Type B pancreatic cell (in vitro differentiated cells): ENCODE measurements around the gene UBE2G1. TPM values are rescaled to one million over a fixed set of nuclear protein-coding genes. Genes with fewer than 3 reads are reported as not detected.
A peak's percentile ranks its signal among the peaks of the same experiment; 100 is the strongest.

ENCODE experiments used
- DNase-seq: peaks from one replicate; pipeline ENCODE4 v3.0.0; 2021; ENCODE audit warnings: mixed read lengths; ENCODE audit not compliant: unreplicated experiment; ENCODE audit errors: extremely low spot score
- H3K27ac Mint-ChIP-seq: 2 replicates; pipeline ENCODE4 v1.8.0; 2021; ENCODE audit warnings: mild to moderate bottlenecking, mixed read lengths
- H3K27me3 Mint-ChIP-seq: 2 replicates; pipeline ENCODE4 v1.8.0; 2021; ENCODE audit warnings: mixed read lengths
- H3K36me3 Mint-ChIP-seq: 2 replicates; pipeline ENCODE4 v1.8.0; 2021; ENCODE audit warnings: mixed read lengths
- H3K4me1 Mint-ChIP-seq: one replicate; pipeline ENCODE4 v1.8.0; 2021; ENCODE audit warnings: mixed read lengths; ENCODE audit not compliant: unreplicated experiment
- H3K4me3 Mint-ChIP-seq: 2 replicates; pipeline ENCODE4 v1.8.0; 2021; ENCODE audit warnings: mild to moderate bottlenecking, mixed read lengths
- H3K9me3 Mint-ChIP-seq: 2 replicates; pipeline ENCODE4 v1.8.0; 2021; ENCODE audit warnings: mixed read lengths
- long read RNA-seq: library from polyadenylated mRNA; unstranded; transcript quantifications from one replicate; pipeline ENCODE4 v2.0.0, GENCODE V29; 2020
- total RNA-seq: library from RNA; stranded (reverse); gene quantifications from 2 replicates; pipeline ENCODE4 v1.2.1, GENCODE V29; 2021; ENCODE audit warnings: low replicate concordance
- TF ChIP-seq, protein P1 (sequence below): fragments of 200-600 bp; sonication (generic); conservative IDR thresholded peaks from 2 replicates; pipeline ENCODE4 v1.5.0; 2021; ENCODE audit warnings: antibody characterized with exemption, mild to moderate bottlenecking

Gene UBE2G1, protein sequence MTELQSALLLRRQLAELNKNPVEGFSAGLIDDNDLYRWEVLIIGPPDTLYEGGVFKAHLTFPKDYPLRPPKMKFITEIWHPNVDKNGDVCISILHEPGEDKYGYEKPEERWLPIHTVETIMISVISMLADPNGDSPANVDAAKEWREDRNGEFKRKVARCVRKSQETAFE
- total RNA-seq: 77.7 and 102 TPM in 2 replicates
- long read RNA-seq, partial matches to known transcripts: 4 of 22 reads
- long read RNA-seq, other reads (novel, unspliced or antisense): 16 of 22 reads

DNA sequence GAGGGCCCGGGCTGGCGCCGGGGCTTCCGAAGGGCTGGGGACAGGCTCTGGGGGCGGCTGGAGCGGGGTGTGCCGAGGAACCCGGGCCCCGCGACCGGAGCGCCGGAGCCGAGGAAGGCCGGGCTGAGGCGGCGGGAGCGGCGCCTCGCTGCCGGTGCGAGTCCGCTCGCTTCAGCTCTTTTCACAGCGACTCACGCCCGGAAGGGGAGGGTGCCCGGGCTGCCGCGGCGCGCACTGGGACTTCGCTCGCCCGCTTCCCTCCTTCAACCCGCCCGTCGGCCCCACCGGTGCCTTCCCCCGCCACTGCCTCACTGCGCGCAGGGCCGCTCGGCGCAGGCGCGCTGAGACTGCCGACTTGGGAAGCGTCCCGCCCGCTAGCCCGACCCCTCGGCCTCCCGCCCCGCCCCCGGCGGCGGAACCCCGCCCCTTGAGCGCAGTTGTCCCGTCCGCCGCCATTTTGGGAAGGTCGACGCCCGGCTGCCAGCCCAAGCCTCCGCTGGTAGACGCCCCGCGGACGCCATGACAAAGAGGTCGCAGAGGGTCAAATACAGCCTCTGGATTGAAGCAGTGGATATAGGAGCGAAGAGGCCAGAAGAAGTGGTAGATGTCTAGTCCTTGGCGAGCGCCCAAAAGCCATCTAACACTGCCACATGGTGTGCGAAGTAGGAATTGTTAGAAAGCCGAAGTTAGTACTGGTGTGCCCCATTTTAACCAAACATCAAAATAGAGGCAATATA is at the start of gene UBE2G1:
TSS of gene UBE2G1 (minus strand) at position 349 of the 737 bp plus-strand sequence. CDS start 359 bp downstream, outside the sequence.
- Mint-ChIP-seq H3K9me3 (no peaks in the 10 kb centered on the region), H3K27me3 (no peaks in the 10 kb centered on the region), H3K4me3 (peak within 1 kb of the TSS; percentile 93), H3K4me1 (peaks cover 22% of the 10 kb centered on the region), H3K27ac (peak within 1 kb of the TSS; percentile 93), H3K36me3 (peaks cover 16% of the 10 kb centered on the region)
- DNase-seq: peak; percentile 100
- TF ChIP-seq, protein P1, sequence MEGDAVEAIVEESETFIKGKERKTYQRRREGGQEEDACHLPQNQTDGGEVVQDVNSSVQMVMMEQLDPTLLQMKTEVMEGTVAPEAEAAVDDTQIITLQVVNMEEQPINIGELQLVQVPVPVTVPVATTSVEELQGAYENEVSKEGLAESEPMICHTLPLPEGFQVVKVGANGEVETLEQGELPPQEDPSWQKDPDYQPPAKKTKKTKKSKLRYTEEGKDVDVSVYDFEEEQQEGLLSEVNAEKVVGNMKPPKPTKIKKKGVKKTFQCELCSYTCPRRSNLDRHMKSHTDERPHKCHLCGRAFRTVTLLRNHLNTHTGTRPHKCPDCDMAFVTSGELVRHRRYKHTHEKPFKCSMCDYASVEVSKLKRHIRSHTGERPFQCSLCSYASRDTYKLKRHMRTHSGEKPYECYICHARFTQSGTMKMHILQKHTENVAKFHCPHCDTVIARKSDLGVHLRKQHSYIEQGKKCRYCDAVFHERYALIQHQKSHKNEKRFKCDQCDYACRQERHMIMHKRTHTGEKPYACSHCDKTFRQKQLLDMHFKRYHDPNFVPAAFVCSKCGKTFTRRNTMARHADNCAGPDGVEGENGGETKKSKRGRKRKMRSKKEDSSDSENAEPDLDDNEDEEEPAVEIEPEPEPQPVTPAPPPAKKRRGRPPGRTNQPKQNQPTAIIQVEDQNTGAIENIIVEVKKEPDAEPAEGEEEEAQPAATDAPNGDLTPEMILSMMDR: peak; percentile 66

DNA sequence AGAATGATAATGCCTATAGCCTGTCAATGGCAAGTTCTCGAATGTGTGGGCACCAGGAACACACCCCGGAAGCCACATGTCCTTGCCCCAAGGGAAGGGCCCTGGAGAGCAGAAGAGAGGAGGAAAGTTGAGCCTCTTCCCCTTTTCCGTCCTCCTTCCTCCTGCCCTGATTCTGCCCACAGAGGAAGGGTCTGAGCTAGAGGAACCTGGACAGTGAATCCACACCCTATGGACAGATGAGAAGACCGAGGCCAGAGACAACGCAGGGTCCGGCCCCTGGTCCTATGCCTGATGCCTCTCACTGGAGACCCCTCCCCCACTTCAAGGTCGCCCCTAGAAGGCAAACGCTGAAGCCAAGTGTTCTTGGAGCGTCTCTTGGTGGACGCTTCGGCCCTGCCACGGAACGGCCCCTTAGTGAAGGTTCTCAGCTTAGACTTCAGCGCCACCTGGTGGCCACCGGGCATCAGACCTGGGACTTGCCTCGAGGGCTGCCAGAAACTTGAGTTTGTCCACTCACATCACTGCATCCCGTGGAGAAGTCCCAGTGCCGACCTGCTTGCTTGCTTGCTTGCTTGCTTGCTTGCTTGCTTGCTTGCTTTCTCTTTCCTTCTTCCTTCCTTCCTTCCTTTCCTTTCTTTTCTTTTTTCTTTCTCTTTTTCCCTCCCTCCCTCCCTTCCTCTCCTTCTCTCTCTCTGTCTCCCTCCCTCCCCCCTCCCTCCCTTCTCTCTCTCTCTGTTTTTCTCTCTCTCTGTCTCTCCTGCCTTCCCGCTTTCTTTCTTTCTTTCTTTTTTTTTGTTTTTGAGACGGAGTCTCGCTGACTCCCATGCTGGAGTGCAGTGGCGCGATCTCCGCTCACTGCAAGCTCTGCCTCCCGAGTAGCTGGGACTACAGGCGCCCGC is 46.7 kb upstream of the UBE2G1 start:
- peak; percentile 95 for DNase-seq
- no peaks in the 10 kb centered on the region for H3K27me3 Mint-ChIP-seq
- no peak overlapping the region for H3K4me3 Mint-ChIP-seq
- H3K36me3 Mint-ChIP-seq: no peaks in the 10 kb centered on the region
- no peak overlapping the region for H3K27ac Mint-ChIP-seq
- no peaks in the 10 kb centered on the region for H3K9me3 Mint-ChIP-seq
- TF ChIP-seq, protein P1: peak; percentile 94
- no peaks in the 10 kb centered on the region for H3K4me1 Mint-ChIP-seq

DNA sequence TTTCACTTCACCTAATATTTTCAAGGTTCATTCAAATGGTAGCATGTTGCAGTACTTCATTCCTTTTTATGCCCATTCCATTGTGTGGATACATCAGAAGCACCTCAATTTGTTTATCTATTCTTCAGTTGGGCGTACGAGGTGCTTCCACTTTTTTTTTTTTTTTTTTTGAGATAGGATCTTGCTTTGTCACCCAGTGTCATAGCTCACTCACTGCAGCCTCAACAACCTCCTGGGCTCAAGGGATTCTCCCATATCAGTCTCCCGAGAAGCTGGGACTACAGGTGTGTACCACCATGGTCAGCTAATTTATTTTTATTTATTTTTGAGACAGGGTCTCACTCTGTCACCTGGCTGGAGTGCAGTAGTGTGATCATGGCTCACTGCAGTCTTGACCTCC is 44.7 kb upstream of the UBE2G1 start:
- no peak for DNase-seq
- no peaks in the 10 kb centered on the region for H3K27me3 Mint-ChIP-seq
- no peak overlapping the region for H3K27ac Mint-ChIP-seq
- no peaks in the 10 kb centered on the region for H3K9me3 Mint-ChIP-seq
- H3K4me3 Mint-ChIP-seq: no peak overlapping the region
- no peaks in the 10 kb centered on the region for H3K4me1 Mint-ChIP-seq
- no peaks in the 10 kb centered on the region for H3K36me3 Mint-ChIP-seq
- TF ChIP-seq, protein P1: no peak

DNA sequence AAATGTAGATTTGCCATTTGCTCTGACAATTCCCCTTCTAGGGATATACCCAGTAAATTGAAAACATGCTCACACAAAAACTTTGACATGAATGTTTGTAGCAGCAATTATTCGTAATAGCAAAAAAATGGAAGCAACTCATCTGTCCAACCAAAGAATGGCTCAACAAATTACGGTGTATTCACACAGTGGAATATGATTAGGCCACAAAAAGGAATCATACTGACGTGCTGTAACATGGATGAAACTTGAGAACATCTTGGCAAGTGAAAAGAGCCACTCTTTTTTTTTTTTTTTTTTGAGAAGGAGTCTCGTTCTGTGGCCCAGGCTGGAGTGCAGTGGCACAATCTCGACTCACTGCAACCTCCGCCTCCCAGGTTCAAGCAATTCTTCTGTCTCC is 43.2 kb upstream of the UBE2G1 start:
- no peak overlapping the region for H3K4me3 Mint-ChIP-seq

DNA sequence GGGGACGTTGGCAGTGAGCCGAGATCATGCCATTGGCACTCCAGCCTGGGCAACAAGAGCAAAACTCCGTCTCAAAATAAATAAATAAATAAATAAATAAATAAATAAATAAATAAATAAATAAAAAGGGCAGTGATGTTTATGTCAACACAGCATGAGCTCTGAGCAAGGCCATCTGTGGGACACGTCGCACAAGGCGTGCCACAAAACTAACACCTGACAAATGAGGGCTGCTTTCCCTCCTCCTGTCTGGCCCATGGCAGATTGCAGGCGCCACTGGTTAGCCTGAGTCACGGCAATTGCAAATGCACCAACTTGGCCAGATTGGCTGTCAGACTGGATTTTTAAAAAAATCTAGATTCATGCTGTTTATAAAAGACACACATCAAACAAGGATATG is 41.4 kb upstream of the UBE2G1 start:
- H3K4me3 Mint-ChIP-seq: no peak overlapping the region
- peak overlapping the region; percentile 84 for H3K27ac Mint-ChIP-seq
- TF ChIP-seq, protein P1: no peak
- no peaks in the 10 kb centered on the region for H3K4me1 Mint-ChIP-seq
- H3K27me3 Mint-ChIP-seq: no peaks in the 10 kb centered on the region
- H3K36me3 Mint-ChIP-seq: no peaks in the 10 kb centered on the region
- DNase-seq: no peak
- H3K9me3 Mint-ChIP-seq: no peaks in the 10 kb centered on the region

More for the DNA sequence above, 43.2 kb upstream of the UBE2G1 start:
- DNase-seq: no peak
- Mint-ChIP-seq H3K36me3 (no peaks in the 10 kb centered on the region), H3K27me3 (no peaks in the 10 kb centered on the region), H3K9me3 (no peaks in the 10 kb centered on the region), H3K27ac (no peak overlapping the region), H3K4me1 (no peaks in the 10 kb centered on the region)
- TF ChIP-seq, protein P1: no peak
